HG03066 (cell line): ENCODE results near the gene REV3L.

ENCODE experiments used
- ATAC-seq: cut with Tn5 transposase; IDR thresholded peaks from one replicate; pipeline ENCODE4 v1.9.1; 2021; ENCODE audit warnings: low read depth; ENCODE audit not compliant: unreplicated experiment

The REV3L gene

GRCh38 chr6:111428811-111429210, 54.2 kb downstream of the REV3L start:
- ATAC-seq, result no peak

DNA sequence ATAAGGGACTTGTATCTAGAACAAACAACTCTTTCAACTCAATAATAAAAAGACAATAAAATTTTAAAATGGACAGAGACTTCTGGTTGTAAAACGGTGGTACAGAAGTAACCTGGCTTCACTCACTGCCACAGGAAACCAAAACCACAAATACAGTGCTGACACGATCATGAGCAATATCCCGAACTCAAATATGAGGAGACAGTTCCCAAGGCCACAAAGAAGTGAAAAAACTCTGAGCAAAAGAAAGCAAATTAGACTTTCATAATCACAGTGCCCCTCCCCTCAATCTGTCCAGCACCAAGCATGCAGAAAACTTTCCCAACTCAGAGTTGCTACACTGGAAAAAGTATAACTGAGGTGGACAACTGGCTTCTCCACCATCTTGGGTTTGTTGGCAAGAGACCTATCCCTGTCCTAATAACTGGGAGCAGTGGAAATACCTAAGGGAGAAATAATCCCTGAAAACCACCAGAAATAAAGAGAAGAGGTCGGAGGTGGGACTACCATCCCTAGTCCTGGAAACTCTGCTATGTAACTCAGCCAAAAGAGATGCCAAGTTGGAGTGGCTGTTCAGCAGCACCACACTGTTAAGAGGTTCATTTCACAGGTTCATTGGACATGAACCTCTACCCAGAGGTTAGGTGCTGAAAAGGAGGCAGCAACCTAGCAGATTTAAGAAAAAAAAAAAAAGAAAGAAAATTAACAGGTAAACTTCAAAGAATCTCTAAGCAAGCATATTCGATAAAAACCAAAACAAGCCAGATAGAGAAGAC, 55.5 kb downstream of the REV3L start:
- ATAC-seq, result no peak

- ATAC-seq, result no peak
These were observed 58.8 kb downstream of the REV3L start for GRCh38 chr6:111423960-111424846.

- ATAC-seq, result no peak
These were observed 59.9 kb downstream of the REV3L start for GRCh38 chr6:111423055-111423633.

DNA sequence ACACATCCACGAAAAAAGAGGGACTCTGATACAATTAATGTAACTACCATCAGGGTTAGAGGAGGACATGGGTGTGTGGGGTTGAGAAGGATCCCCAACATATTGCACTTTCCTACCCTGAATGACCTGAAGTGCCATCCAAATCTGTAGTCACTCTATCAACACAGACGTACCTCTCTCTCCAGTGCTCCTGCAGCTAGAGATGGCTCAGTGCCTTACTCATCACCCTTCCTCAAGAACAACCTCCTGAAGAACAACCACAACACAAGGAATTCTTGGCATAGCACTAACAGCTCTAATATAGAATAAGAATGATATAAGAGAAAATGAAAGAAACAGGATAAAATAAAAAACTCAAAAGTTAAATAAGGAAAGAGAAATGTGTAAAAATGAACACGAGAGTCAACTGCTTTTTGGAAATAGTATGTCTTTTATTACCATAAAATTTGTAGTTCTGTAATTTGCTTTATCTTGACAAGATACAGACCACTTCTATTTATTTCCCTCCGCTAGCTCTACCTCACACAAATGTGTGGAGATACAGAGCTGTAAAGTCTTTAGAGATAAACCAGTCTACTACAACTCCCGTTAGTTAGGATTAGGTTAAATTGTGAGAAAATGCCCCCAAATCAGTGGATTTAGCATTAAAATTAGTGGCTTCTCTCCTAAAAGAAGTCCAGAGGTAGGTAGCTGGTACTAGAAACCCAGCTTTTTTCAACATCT, 63.9 kb downstream of the REV3L start:
- ATAC-seq, result no peak

DNA sequence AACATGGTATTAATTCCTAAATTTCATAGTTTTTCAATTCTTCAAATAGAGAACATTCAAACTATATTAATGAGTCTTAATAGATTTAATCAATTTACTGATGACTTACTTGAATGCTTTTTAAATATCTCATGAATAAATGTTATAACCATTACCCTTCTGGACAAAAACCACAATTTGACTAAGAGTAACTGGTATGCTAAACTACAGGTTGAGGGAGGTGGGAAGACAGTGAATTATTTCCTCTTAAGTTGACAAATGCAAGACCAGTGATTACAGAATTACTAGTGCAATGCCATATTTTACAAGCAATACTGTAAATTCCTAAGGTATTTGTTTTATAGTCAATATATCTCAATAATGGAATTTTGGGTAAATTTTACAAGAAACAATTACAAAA, 65.1 kb downstream of the REV3L start:
- no peak for ATAC-seq

DNA sequence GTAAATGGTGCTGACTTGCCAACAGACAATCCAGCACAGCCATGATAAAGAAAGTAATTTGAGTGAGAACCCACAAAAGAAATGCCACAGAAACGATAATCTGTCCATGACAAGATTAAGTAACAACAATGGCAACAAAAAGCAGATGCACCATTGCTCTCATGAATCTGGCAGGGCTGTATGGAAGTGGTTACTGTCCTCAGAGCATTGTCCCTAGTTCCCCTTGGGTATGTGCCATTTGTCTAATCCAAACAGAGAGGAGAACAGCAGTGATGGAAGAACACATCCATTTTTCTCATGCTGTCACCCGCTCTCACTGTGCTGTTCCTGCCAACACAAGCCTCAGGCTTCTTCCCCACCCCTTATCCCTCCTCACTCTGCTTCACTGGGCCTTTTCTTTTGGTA, 65.8 kb downstream of the REV3L start:
- ATAC-seq, result no peak

DNA sequence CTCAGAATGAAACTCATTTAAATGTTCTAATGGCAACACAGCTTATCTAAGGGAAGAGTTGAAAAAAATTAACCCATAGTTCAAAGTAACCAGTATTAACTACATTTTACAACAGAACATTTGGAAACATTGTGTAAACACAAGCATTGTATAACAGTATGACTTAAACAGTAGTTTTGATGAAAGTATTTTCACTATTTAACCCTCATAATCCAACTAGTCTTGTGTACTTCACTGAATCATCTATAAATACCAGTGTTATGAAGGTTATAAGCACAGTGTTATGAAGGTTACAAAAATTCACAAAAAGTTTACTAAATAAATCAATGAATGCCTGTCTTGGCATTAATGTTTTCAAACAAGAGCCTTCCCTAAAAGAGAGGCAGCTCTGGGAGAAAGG, 66.5 kb downstream of the REV3L start:
- no peak for ATAC-seq

- no peak for ATAC-seq
These were observed 68.6 kb downstream of the REV3L start for GRCh38 chr6:111414373-111414772.

- peak; percentile 56 for ATAC-seq
These were observed 70.9 kb downstream of the REV3L start for GRCh38 chr6:111411978-111412566.

DNA sequence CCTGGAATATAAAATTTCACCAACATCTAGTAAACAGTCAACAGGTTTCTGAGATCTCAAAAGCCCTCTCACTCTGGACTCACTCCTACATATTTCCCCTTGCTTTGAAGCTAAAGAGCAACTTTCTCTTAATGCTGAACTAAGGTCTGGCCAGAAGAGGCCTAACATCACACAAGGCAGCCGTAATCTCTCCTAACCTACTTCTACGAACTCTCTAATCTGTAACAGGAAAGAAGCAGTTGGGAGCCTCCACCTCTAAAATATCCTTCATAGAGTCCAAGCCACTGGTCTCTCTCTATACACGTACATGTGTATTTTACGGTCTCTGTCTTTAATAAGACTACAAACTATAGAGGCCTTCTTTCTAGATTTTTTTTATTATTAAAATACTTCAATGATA, 72.0 kb downstream of the REV3L start:
- no peak for ATAC-seq

GRCh38 chr6:111410371-111410770, 72.6 kb downstream of the REV3L start:
- no peak for ATAC-seq

- no peak for ATAC-seq
These were observed 73.6 kb downstream of the REV3L start for GRCh38 chr6:111409430-111409829.

DNA sequence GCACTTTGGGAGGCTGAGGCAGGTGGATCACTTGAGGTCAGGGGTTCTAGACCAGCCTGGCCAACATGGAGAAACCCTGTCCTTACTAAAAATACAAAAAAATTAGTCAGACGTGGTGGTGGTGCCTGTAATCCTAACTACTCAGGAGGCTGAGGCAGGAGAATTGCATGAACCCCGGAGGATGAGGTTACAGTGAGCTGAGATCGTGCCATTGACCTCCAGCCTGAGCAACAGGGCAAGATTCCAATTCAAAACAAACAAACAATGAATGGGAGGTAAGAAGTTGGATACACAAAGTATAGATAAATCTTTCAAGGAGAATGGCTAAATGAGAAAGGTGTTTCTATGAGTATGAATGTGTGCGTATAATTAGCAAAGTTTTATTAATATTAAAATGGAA, 75.3 kb downstream of the REV3L start:
- ATAC-seq, result no peak

DNA sequence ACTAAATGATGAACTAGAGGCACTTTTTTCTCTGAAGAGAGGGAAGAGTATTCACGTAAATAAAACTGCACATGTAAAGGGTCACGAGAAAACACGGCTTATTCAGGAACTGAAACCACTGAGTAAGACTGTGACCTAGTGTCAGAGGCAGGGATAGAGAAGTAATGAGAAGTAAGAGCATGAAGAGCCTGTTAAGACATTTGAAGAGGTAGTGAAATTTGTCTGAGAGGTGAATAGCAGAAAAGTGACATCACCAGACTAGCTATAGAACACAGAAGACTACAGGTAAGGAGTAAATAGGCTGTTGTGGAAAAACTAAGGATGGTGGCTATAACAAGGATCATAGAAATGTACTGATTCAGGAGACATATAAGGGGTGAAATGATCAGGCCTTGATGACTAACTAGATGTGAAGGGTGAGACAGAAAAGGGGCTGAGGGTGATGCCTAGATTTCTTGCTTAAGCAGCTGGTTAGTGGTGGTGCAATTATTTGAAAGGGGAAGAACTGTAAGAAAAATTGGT, 76.8 kb downstream of the REV3L start:
- peak; percentile 99 for ATAC-seq

- no peak for ATAC-seq
These were observed 79.6 kb downstream of the REV3L start for GRCh38 chr6:111403388-111403787.

DNA sequence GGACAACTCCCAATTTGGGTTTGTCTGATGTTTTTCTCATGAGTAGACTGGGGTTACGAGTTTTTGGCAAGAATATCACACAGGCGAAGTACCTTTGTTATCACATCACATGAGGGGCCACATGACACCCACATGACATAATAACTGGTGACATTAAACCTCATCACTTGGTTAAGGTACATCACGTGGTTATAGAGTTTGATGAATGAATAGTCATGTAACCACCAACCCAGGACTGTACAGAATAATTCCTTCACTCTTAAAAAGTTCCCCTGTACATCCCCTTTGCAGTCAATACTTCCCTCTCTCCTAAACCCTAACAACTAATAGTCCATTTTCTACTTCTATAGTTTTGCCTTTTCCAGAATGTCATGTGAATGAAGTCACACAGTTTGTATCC, 83.4 kb downstream of the REV3L start:
- ATAC-seq, result no peak

DNA sequence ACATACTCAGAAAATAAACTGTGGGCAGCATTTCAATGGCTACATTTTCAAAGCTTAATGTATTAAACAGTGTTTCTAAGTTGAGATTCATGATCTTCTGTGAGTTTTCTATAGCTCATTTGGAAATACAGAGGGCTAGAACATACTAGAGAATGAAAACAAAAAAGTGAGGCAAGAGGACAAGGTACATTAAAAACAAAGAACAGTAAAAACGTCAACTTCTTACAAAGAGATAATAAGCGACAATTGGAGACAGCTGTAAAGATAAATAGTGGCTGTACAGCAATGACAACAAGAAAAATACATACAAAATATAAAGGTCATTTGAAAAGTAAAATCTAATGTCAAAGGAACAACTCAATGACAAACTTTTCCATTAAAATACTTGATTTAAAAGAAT, 94.3 kb downstream of the REV3L start:
- no peak for ATAC-seq

DNA sequence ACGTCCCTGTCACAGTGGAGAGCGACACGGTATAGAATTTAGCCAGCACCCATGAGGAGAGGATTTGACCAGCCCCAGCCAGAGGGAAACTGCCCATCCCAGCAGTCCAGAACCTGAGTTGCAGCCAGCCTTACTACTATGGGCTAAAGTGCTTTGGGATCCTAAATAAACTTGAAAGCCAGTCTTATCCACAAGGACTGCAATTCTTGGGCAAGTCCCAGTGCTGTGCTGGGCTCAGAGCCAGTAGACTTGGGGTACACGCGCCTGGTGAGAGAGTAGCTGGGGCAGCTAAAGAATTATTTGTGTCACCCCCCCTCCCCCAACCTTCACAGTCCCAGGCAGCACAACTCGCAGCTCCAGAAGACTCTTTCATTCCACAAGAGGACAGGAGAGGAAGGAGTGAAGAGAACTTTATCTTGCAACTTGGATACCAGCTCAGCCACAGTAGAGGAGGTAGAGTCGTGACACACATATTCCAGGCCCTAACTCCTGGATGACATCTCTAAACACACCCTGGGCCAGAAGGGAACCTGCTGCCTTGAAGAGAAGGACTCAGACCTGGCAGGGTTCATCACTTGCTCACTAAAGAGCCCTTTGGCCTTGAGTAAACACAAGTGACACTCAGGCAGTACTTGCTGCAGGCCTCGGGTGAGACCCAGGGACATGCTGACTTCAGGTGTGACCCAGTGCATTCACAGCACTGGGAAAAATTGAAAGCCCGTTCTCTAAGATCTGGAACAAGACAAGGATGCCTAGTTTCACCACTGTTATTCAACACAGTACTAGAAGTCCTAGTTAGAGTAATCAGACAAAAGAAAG, 100.3 kb downstream of the REV3L start:
- no peak for ATAC-seq
